Prostate gland (tissue), 2 donors: ENCODE data around the gene RND3. TPM values are rescaled to one million over a fixed set of nuclear protein-coding genes. Genes with fewer than 3 reads are reported as not detected.

Experiments
- DNase-seq: peaks from one replicate; pipeline ENCODE4 v3.0.0-alpha.2; 2019; ENCODE audit warnings: low spot score
- H3K27ac ChIP-seq, 2 donors: fragments of 200-600 bp; sonication (generic); 2 replicates each; pipeline ENCODE4 v1.5.1; 2017 to 2019
- H3K27me3 ChIP-seq: fragments of 200-600 bp; sonication (generic); replicated peaks from 2 replicates; pipeline ENCODE4 v1.5.1; 2019; ENCODE audit not compliant: insufficient read depth
- H3K36me3 ChIP-seq, 2 donors: fragments of 200-600 bp; sonication (generic); 1 replicate in 1 of 2; 2 replicates in 1 of 2; pipeline versions ENCODE4 v1.5.1 to v1.8.1; 2017 to 2019
- H3K4me1 ChIP-seq: fragments of 200-600 bp; sonication (generic); replicated peaks from 2 replicates; pipeline ENCODE4 v1.5.1; 2019
- H3K4me3 ChIP-seq, 2 donors: fragments of 200-600 bp; sonication (generic); 2 replicates each; pipeline ENCODE4 v1.5.1; 2017 to 2019
- H3K9me3 ChIP-seq: fragments of 200-600 bp; sonication (generic); 2 replicates; pipeline ENCODE4 v1.5.1; 2017
- CTCF ChIP-seq, 4 experiments: fragments of 200-600 bp in 2 of 4; fragments of 450-650 bp in 2 of 4; sonication (generic) in 2 of 4; IDR thresholded peaks; 1 replicate in 3 of 4; 2 replicates in 1 of 4; pipeline ENCODE4 v1.5.1; 2016 to 2019; ENCODE audit warnings: antibody characterized with exemption in 4 of 4, mild to moderate bottlenecking in 2 of 4, moderate library complexity in 2 of 4
- POLR2A ChIP-seq: fragments of 450-650 bp; IDR thresholded peaks from one replicate; pipeline ENCODE4 v1.6.1; 2016; ENCODE audit warnings: antibody characterized with exemption, mild to moderate bottlenecking
- POLR2AphosphoS5 ChIP-seq: sonication (generic); formaldehyde crosslinking; IDR thresholded peaks from one replicate; pipeline ENCODE4 v1.6.1; 2017; ENCODE audit warnings: antibody characterized with exemption
- WGBS: methylation state at CpG from one replicate; pipeline ENCODE4 v1.1.5; 2018; 5-methylcytosine and 5-hydroxymethylcytosine counted together
- intact Hi-C: fragments of 100-400 bp; cut with DNase I; formaldehyde crosslinking; loops from one replicate; pipeline ENCODE4 v1.14.2; 2022
- total RNA-seq, 2 donors: library from RNA; depleted of rRNA; stranded (reverse); fragments of >200 nt; gene quantifications; one replicate each; pipeline ENCODE4 v1.1.0, GENCODE V29; 2016

Gene RND3
- total RNA-seq, 2 donors from 2014 or later, result 26.2 to 54.7 TPM

DNA sequence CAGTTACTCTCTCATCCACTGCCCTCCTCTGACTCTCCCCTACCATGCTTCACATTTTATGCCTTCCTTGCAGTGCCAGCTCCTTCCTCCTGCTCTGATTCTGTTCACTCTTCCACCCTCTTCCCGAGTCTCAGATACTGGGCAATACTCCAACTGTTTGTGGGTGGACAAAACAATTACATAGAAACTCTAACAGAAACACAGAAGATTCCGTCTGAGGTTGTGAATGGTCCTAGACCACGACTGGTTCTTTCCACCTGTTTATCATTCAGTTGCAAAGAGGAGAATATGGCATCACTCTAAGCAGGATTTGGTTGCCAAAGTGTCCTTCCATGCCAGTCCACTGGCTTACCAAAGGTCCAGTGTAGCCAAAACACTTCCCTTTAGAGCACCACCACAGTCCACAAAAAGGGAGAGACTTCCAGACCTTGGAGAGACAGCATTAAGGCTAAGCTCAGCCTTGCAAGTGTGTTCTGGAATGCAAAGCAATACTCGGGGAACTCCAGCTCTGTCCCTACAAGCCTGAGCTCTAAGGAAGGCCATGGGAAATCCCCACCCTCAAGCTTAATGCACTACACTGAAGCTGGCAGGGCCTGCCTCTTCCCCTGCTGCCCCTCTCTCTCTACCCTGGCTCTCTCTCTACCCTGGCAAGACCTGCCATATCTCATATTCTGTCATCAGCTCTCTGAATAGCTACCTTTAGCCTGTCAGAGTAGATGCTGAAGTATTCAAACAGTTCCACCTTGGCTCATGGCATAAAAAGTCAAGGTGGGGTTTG, 33.6 kb upstream of the RND3 start:
- TF ChIP-seq POLR2A (no peak), CTCF (IDR thresholded peaks at IDR 0.05) (no peak), POLR2AphosphoS5 (no peak)
- Histone ChIP-seq H3K27me3 (no peaks in the 10 kb centered on the region), H3K4me1 (no peaks in the 10 kb centered on the region), H3K27ac (no peak overlapping the region), H3K36me3 (no peaks in the 10 kb centered on the region), H3K9me3 (no peaks in the 10 kb centered on the region), H3K4me3 (no peak overlapping the region)
- intact Hi-C loops, result no loop called here
- 21% methylated on average over 4 of the region's 4 CpGs for WGBS
- DNase-seq, result peak; percentile 11

GRCh38 chr2:150520033-150520432, 32.6 kb upstream of the RND3 start:
- intact Hi-C loops, result no loop called here
- 64% methylated on average over 4 of the region's 4 CpGs for WGBS

GRCh38 chr2:150517951-150518680, 30.6 kb upstream of the RND3 start:
- H3K36me3 ChIP-seq, result no peaks in the 10 kb centered on the region
- no peaks in the 10 kb centered on the region for H3K9me3 ChIP-seq
- no peak for DNase-seq
- no peaks in the 10 kb centered on the region for H3K4me1 ChIP-seq
- no peaks in the 10 kb centered on the region for H3K27me3 ChIP-seq
- no peak overlapping the region for H3K4me3 ChIP-seq
- H3K27ac ChIP-seq, result peak overlapping the region; percentile 0 to 4
- TF ChIP-seq POLR2AphosphoS5 (peak; percentile 17), CTCF (IDR thresholded peaks at IDR 0.05) (no peak)
- intact Hi-C loops, result loop anchor here (10.0 kb wide), 1 partner anchor 97 kb away; no protein-coding TSS in a partner anchor
- 52% methylated on average over 5 of the region's 5 CpGs for WGBS

More at GRCh38 chr2:150520033-150520432, 32.6 kb upstream of the RND3 start:
- Histone ChIP-seq H3K36me3 (no peaks in the 10 kb centered on the region), H3K27ac (no peak overlapping the region), H3K27me3 (no peaks in the 10 kb centered on the region), H3K4me3 (no peak overlapping the region), H3K4me1 (no peaks in the 10 kb centered on the region), H3K9me3 (no peaks in the 10 kb centered on the region)
- DNase-seq, result no peak
- no peak for TF ChIP-seq POLR2A
- TF ChIP-seq CTCF (IDR thresholded peaks at IDR 0.05), result no peak
- TF ChIP-seq POLR2AphosphoS5, result no peak

GRCh38 chr2:150513647-150514046, 26.2 kb upstream of the RND3 start:
- no peak for DNase-seq
- TF ChIP-seq POLR2A (no peak), CTCF (IDR thresholded peaks at IDR 0.05) (no peak), POLR2AphosphoS5 (no peak)
- H3K36me3 ChIP-seq, result no peaks in the 10 kb centered on the region
- H3K27ac ChIP-seq, result no peak overlapping the region
- H3K9me3 ChIP-seq, result no peaks in the 10 kb centered on the region
- no peaks in the 10 kb centered on the region for H3K4me1 ChIP-seq
- no peaks in the 10 kb centered on the region for H3K27me3 ChIP-seq
- no peak overlapping the region for H3K4me3 ChIP-seq
- intact Hi-C loops, result loop anchor here (10.0 kb wide), 1 partner anchor 101 kb away; no protein-coding TSS in a partner anchor
